ENCODE data around the gene C5orf58.

DNA sequence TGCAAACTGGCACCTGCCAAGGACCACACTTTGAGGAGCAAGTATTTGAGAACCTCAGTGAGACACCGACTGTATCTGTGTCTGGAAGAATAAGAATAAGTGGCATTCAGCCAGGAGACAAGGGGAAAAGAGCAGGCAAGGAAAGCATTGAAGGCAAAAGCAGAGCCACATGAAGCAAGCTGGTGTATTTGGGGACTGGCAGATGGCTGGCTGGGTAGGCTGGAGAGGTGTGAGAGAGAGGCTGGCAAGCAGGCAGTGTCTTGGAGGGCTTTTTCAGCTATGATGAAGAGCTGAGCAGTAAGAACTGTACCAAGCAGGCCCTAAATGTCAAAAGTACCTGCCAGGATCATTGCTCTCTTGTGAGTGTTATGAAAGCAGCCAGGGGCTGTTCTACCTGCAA, 14.1 kb upstream of the C5orf58 start:
- TF ChIP-seq, protein P1, sequence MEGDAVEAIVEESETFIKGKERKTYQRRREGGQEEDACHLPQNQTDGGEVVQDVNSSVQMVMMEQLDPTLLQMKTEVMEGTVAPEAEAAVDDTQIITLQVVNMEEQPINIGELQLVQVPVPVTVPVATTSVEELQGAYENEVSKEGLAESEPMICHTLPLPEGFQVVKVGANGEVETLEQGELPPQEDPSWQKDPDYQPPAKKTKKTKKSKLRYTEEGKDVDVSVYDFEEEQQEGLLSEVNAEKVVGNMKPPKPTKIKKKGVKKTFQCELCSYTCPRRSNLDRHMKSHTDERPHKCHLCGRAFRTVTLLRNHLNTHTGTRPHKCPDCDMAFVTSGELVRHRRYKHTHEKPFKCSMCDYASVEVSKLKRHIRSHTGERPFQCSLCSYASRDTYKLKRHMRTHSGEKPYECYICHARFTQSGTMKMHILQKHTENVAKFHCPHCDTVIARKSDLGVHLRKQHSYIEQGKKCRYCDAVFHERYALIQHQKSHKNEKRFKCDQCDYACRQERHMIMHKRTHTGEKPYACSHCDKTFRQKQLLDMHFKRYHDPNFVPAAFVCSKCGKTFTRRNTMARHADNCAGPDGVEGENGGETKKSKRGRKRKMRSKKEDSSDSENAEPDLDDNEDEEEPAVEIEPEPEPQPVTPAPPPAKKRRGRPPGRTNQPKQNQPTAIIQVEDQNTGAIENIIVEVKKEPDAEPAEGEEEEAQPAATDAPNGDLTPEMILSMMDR (IDR thresholded peaks at IDR 0.05), result no peak
- no peak for TF ChIP-seq POLR2AphosphoS5 (IDR thresholded peaks at IDR 0.05)
